ENCODE results near the gene LPCAT2.

GRCh38 chr16:55494994-55495421, 13.9 kb upstream of the LPCAT2 start:
- TF ChIP-seq CTCF (IDR thresholded peaks at IDR 0.05) = no peak
- no peak for TF ChIP-seq POLR2A (IDR thresholded peaks at IDR 0.05)
